Tibial nerve (tissue), 4 donors: Measurements from ENCODE around the gene NTF4.

ENCODE experiments used
- EP300 ChIP-seq, 2 donors: sonication (generic); formaldehyde crosslinking; IDR thresholded peaks; one replicate each; pipeline ENCODE4 v1.6.1; 2017; ENCODE audit warnings: antibody characterized with exemption in 2 of 2, mild to moderate bottlenecking in 1 of 2
- POLR2A ChIP-seq, 2 donors: fragments of 450-650 bp; IDR thresholded peaks; one replicate each; pipeline ENCODE4 v1.6.1; 2017; ENCODE audit warnings: antibody characterized with exemption in 2 of 2, mild to moderate bottlenecking in 2 of 2, moderate library complexity in 2 of 2
- TF ChIP-seq, protein P1 (sequence below), 5 experiments: fragments of 200-600 bp in 3 of 5; fragments of 450-650 bp in 2 of 5; sonication (generic) in 3 of 5; IDR thresholded peaks; one replicate each; pipeline ENCODE4 v1.5.1; 2016 to 2019; ENCODE audit warnings: antibody characterized with exemption in 5 of 5, mild to moderate bottlenecking in 3 of 5, moderate library complexity in 2 of 5

DNA sequence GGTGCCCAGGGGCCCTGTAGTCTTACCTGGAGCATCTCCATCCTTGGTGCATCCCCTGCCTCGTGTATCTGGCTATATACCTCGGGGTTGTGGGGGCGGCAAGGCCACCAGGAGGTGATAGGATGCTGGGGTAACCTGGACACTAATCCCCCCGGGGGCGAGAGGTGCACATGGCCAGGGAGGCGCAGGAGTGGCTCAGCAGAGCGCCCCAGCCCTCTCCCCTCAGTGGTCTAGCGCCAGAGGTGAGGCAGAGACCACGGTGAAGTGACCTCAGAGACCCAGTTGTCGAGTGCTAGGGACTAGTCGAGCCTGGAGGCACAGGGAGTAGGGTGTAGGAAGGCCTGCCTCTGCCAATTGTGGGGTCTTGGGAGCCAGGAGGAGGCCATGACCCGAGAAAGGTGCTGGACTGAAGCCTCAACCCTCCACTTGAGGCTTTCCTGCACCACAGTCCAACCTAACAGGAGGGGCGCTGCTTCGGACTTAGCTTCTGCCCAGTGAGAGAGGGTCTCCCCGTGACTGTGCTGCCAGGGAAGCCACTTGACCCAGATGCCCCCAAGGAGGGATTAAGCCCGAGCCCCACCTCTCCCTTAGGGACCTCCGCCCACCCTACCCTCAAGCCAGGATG lies 47.5 kb downstream of the NTF4 start, which contains the start of gene LHB:
- TF ChIP-seq, protein P1, sequence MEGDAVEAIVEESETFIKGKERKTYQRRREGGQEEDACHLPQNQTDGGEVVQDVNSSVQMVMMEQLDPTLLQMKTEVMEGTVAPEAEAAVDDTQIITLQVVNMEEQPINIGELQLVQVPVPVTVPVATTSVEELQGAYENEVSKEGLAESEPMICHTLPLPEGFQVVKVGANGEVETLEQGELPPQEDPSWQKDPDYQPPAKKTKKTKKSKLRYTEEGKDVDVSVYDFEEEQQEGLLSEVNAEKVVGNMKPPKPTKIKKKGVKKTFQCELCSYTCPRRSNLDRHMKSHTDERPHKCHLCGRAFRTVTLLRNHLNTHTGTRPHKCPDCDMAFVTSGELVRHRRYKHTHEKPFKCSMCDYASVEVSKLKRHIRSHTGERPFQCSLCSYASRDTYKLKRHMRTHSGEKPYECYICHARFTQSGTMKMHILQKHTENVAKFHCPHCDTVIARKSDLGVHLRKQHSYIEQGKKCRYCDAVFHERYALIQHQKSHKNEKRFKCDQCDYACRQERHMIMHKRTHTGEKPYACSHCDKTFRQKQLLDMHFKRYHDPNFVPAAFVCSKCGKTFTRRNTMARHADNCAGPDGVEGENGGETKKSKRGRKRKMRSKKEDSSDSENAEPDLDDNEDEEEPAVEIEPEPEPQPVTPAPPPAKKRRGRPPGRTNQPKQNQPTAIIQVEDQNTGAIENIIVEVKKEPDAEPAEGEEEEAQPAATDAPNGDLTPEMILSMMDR (IDR thresholded peaks at IDR 0.05) = no peak
- TF ChIP-seq EP300 (IDR thresholded peaks at IDR 0.05) = no peak
- no peak for TF ChIP-seq POLR2A (IDR thresholded peaks at IDR 0.05)
